HepG2 (cell line): Measurements from ENCODE around the gene HOXA11. TPM values are rescaled to one million over a fixed set of nuclear protein-coding genes. Genes with fewer than 3 reads are reported as not detected.

Source experiments
- ATF3 ChIP-seq: sonication (generic); formaldehyde crosslinking; IDR thresholded peaks from 2 replicates; pipeline ENCODE4 v1.4.0; 2020; ENCODE audit warnings: missing genetic modification reagents
- ATF6 ChIP-seq: sonication (generic); formaldehyde crosslinking; conservative IDR thresholded peaks from 2 replicates; pipeline ENCODE4 v1.4.0; 2020; ENCODE audit warnings: missing genetic modification reagents
- DNMT3B ChIP-seq: conservative IDR thresholded peaks from 2 replicates; pipeline ENCODE4 v1.6.1; 2016; ENCODE audit warnings: missing biosample characterization, control low read depth
- HINFP ChIP-seq: sonication (generic); formaldehyde crosslinking; IDR thresholded peaks from 2 replicates; pipeline ENCODE4 v1.4.0; 2020; ENCODE audit warnings: low read depth, mild to moderate bottlenecking, missing genetic modification reagents
- HNRNPLL ChIP-seq: fragments of 200-400 bp; formaldehyde crosslinking; IDR thresholded peaks from 2 replicates; pipeline ENCODE4 v1.6.1; 2017; ENCODE audit warnings: mild to moderate bottlenecking, low read depth, low read length; ENCODE audit not compliant: poor library complexity, severe bottlenecking
- RBAK ChIP-seq: sonication (generic); formaldehyde crosslinking; IDR thresholded peaks from 2 replicates; pipeline ENCODE4 v1.5.1; 2020; ENCODE audit warnings: mild to moderate bottlenecking, missing genetic modification reagents
- RXRA ChIP-seq: sonication (generic); formaldehyde crosslinking; IDR thresholded peaks from 2 replicates; pipeline ENCODE4 v1.5.1; 2020; ENCODE audit warnings: missing genetic modification reagents
- SIN3B ChIP-seq: fragments of 150-350 bp; IDR thresholded peaks from 2 replicates; pipeline ENCODE4 v1.6.1; 2014; ENCODE audit warnings: low read length
- THYN1 ChIP-seq: sonication (generic); formaldehyde crosslinking; IDR thresholded peaks from 2 replicates; pipeline ENCODE4 v1.8.1; 2023; ENCODE audit warnings: low read depth, mild to moderate bottlenecking, moderate library complexity, missing genetic modification reagents, borderline replicate concordance
- ZBTB38 ChIP-seq: sonication (generic); formaldehyde crosslinking; IDR thresholded peaks from 2 replicates; pipeline ENCODE4 v1.5.1; 2020; ENCODE audit warnings: mild to moderate bottlenecking, missing genetic modification reagents
- ZBTB7A ChIP-seq: sonication (generic); formaldehyde crosslinking; IDR thresholded peaks from 2 replicates; pipeline ENCODE4 v1.8.0; 2022; ENCODE audit warnings: mild to moderate bottlenecking, missing genetic modification reagents
- ZNF446 ChIP-seq: sonication (generic); formaldehyde crosslinking; IDR thresholded peaks from 2 replicates; pipeline ENCODE4 v1.5.0; 2020; ENCODE audit warnings: mild to moderate bottlenecking, missing genetic modification reagents
- ZNF7 ChIP-seq: IDR thresholded peaks from 2 replicates; pipeline ENCODE4 v1.6.1; 2016; ENCODE audit warnings: missing biosample characterization, missing genetic modification reagents
- ZNF740 ChIP-seq: sonication (generic); formaldehyde crosslinking; IDR thresholded peaks from 2 replicates; pipeline ENCODE4 v1.4.0; 2020; ENCODE audit warnings: missing genetic modification reagents
- polyA plus RNA-seq, 8 experiments: library from polyadenylated mRNA; depleted of rRNA in 3 of 8; stranded (reverse) in 7 of 8; unstranded in 1 of 8; fragments of >200 nt; fragmentation: Illumina TruSeq in 4 of 8; extraction: Trizol in 4 of 8; gene quantifications; 2 replicates each; pipeline versions ENCODE4 v1.2.1 to v1.2.3, GENCODE V29; 2011 to 2016; ENCODE audit warnings: low read depth in 4 of 8, missing spikeins in 1 of 8, mixed read lengths in 1 of 8; ENCODE audit not compliant: insufficient read depth in 1 of 8
- total RNA-seq, 5 experiments: library from RNA; depleted of rRNA; stranded (reverse); fragments of >200 nt; fragmentation: Illumina TruSeq; extraction: Trizol; gene quantifications; 2 replicates each; pipeline ENCODE4 v1.2.3, GENCODE V29; 2016; ENCODE audit warnings: low read depth in 1 of 5
- TF ChIP-seq, protein P1 (sequence below): sonication (generic); formaldehyde crosslinking; IDR thresholded peaks from 2 replicates; pipeline ENCODE4 v1.8.0; 2022; ENCODE audit warnings: missing genetic modification reagents, mild to moderate bottlenecking, moderate library complexity, borderline replicate concordance
- TF ChIP-seq, protein P2 (sequence below): sonication (generic); formaldehyde crosslinking; IDR thresholded peaks from 2 replicates; pipeline ENCODE4 v1.4.0; 2020; ENCODE audit warnings: missing genetic modification reagents
- TF ChIP-seq, protein P3 (sequence below): sonication (generic); formaldehyde crosslinking; IDR thresholded peaks from 2 replicates; pipeline ENCODE4 v1.4.0; 2020; ENCODE audit warnings: missing genetic modification reagents, low read depth, mild to moderate bottlenecking, borderline replicate concordance
- TF ChIP-seq, protein P4 (sequence below): sonication (generic); formaldehyde crosslinking; IDR thresholded peaks from 2 replicates; pipeline ENCODE4 v1.4.0; 2020; ENCODE audit warnings: missing genetic modification reagents

HOXA11 gene
- total and polyA plus RNA-seq, 2 of the 13 experiments (the other 11 are each of a cell fraction or from before 2014, with no cell fraction given), result not detected

GRCh38 chr7:27148031-27148755, 36.8 kb downstream of the HOXA11 start (continued):
- TF ChIP-seq ZBTB38 (CRISPR knock-in tag), result peak; percentile 83; the same call in 1 of the 2 replicates
- no peak for TF ChIP-seq ATF3
- TF ChIP-seq SIN3B, result no peak
- TF ChIP-seq, protein P1, sequence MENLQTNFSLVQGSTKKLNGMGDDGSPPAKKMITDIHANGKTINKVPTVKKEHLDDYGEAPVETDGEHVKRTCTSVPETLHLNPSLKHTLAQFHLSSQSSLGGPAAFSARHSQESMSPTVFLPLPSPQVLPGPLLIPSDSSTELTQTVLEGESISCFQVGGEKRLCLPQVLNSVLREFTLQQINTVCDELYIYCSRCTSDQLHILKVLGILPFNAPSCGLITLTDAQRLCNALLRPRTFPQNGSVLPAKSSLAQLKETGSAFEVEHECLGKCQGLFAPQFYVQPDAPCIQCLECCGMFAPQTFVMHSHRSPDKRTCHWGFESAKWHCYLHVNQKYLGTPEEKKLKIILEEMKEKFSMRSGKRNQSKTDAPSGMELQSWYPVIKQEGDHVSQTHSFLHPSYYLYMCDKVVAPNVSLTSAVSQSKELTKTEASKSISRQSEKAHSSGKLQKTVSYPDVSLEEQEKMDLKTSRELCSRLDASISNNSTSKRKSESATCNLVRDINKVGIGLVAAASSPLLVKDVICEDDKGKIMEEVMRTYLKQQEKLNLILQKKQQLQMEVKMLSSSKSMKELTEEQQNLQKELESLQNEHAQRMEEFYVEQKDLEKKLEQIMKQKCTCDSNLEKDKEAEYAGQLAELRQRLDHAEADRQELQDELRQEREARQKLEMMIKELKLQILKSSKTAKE (CRISPR knock-in tag), result no peak
- TF ChIP-seq ATF6, result no peak
- TF ChIP-seq, protein P2, sequence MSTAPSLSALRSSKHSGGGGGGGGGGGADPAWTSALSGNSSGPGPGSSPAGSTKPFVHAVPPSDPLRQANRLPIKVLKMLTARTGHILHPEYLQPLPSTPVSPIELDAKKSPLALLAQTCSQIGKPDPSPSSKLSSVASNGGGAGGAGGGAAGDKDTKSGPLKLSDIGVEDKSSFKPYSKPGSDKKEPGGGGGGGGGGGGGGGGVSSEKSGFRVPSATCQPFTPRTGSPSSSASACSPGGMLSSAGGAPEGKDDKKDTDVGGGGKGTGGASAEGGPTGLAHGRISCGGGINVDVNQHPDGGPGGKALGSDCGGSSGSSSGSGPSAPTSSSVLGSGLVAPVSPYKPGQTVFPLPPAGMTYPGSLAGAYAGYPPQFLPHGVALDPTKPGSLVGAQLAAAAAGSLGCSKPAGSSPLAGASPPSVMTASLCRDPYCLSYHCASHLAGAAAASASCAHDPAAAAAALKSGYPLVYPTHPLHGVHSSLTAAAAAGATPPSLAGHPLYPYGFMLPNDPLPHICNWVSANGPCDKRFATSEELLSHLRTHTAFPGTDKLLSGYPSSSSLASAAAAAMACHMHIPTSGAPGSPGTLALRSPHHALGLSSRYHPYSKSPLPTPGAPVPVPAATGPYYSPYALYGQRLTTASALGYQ, result no peak
- TF ChIP-seq, protein P3, sequence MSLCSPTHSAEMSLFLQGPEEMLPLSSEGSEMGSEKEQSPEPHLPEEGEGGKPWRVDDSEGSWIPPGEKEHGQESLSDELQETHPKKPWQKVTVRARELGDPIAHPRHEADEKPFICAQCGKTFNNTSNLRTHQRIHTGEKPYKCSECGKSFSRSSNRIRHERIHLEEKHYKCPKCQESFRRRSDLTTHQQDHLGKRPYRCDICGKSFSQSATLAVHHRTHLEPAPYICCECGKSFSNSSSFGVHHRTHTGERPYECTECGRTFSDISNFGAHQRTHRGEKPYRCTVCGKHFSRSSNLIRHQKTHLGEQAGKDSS (CRISPR knock-in tag), result no peak
- no peak for TF ChIP-seq DNMT3B (CRISPR knock-in tag)
- no peak for TF ChIP-seq ZNF7 (CRISPR knock-in tag)
- TF ChIP-seq ZNF740 (CRISPR knock-in tag), result no peak
- TF ChIP-seq THYN1, result no peak
- TF ChIP-seq HINFP (CRISPR knock-in tag), result no peak
- TF ChIP-seq, protein P4, sequence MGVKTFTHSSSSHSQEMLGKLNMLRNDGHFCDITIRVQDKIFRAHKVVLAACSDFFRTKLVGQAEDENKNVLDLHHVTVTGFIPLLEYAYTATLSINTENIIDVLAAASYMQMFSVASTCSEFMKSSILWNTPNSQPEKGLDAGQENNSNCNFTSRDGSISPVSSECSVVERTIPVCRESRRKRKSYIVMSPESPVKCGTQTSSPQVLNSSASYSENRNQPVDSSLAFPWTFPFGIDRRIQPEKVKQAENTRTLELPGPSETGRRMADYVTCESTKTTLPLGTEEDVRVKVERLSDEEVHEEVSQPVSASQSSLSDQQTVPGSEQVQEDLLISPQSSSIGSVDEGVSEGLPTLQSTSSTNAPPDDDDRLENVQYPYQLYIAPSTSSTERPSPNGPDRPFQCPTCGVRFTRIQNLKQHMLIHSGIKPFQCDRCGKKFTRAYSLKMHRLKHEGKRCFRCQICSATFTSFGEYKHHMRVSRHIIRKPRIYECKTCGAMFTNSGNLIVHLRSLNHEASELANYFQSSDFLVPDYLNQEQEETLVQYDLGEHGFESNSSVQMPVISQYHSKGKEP (CRISPR knock-in tag), result no peak
- TF ChIP-seq HNRNPLL, result no peak
- no peak for TF ChIP-seq ZBTB7A
- no peak for TF ChIP-seq ZNF446 (CRISPR knock-in tag)
- no peak for TF ChIP-seq RBAK (CRISPR knock-in tag)
- no peak for TF ChIP-seq RXRA (CRISPR knock-in tag)
